Non-pigmented ciliary epithelial cell (primary cell): Measurements from ENCODE around the gene OTUD6A.
"Not testable (repeated sequence)": the region's sequence is repeated elsewhere in the genome, so short reads cannot be mapped to it uniquely, and the experiment has no call there.

Experiments used
- DNase-seq: peaks from one replicate; pipeline ENCODE4 v3.0.0-alpha.2; 2010; ENCODE audit warnings: low read depth

Gene OTUD6A

GRCh38 chrX:70046978-70047377 is 15.3 kb upstream of the OTUD6A start:
- DNase-seq = no peak

GRCh38 chrX:70049406-70049805 is 12.9 kb upstream of the OTUD6A start:
- no peak for DNase-seq

GRCh38 chrX:70049925-70050324 is 12.3 kb upstream of the OTUD6A start, which contains the start of gene AWAT2:
AWAT2 (minus strand) TSS chrX:70049938; CDS start chrX:70049932, 6 bp downstream.
- no peak for DNase-seq

GRCh38 chrX:70052895-70053615 is 9.2 kb upstream of the OTUD6A start:
- no peak for DNase-seq

GRCh38 chrX:70054391-70054790 is 7.9 kb upstream of the OTUD6A start:
- no peak for DNase-seq

- no peak for DNase-seq
These were observed 799 bp downstream of the OTUD6A start for GRCh38 chrX:70062961-70063550.

GRCh38 chrX:70066646-70067045 is 4.4 kb downstream of the OTUD6A start:
- DNase-seq = no peak

GRCh38 chrX:70079297-70079696 is 17.0 kb downstream of the OTUD6A start:
- no peak for DNase-seq

GRCh38 chrX:70079870-70080269 is 17.6 kb downstream of the OTUD6A start:
- DNase-seq = no peak

GRCh38 chrX:70082723-70083122 is 20.5 kb downstream of the OTUD6A start:
- DNase-seq = no peak

GRCh38 chrX:70084592-70085240 is 22.5 kb downstream of the OTUD6A start:
- no peak for DNase-seq

GRCh38 chrX:70087857-70088630 is 25.8 kb downstream of the OTUD6A start:
- DNase-seq = no peak

GRCh38 chrX:70088751-70089150 is 26.5 kb downstream of the OTUD6A start:
- DNase-seq = no peak

GRCh38 chrX:70089604-70090297 is 27.5 kb downstream of the OTUD6A start:
- DNase-seq = no peak

- DNase-seq = no peak
These were observed 30.0 kb downstream of the OTUD6A start for GRCh38 chrX:70092247-70092646.

GRCh38 chrX:70096052-70096451 is 33.8 kb downstream of the OTUD6A start:
- no peak for DNase-seq

GRCh38 chrX:70105229-70105628 is 43.0 kb downstream of the OTUD6A start:
- no peak for DNase-seq

- not testable (repeated sequence) for DNase-seq
These were observed 49.3 kb downstream of the OTUD6A start for GRCh38 chrX:70111436-70112026.
